Fibroblast of peridontal ligament (primary cell): ENCODE measurements around the gene LRRC45.
A peak's percentile ranks its signal among the peaks of the same experiment; 100 is the strongest.

Experiments
- DNase-seq: peaks from one replicate; pipeline ENCODE4 v3.0.0-alpha.2; 2010; ENCODE audit errors: extremely low read depth

LRRC45 gene

DNA sequence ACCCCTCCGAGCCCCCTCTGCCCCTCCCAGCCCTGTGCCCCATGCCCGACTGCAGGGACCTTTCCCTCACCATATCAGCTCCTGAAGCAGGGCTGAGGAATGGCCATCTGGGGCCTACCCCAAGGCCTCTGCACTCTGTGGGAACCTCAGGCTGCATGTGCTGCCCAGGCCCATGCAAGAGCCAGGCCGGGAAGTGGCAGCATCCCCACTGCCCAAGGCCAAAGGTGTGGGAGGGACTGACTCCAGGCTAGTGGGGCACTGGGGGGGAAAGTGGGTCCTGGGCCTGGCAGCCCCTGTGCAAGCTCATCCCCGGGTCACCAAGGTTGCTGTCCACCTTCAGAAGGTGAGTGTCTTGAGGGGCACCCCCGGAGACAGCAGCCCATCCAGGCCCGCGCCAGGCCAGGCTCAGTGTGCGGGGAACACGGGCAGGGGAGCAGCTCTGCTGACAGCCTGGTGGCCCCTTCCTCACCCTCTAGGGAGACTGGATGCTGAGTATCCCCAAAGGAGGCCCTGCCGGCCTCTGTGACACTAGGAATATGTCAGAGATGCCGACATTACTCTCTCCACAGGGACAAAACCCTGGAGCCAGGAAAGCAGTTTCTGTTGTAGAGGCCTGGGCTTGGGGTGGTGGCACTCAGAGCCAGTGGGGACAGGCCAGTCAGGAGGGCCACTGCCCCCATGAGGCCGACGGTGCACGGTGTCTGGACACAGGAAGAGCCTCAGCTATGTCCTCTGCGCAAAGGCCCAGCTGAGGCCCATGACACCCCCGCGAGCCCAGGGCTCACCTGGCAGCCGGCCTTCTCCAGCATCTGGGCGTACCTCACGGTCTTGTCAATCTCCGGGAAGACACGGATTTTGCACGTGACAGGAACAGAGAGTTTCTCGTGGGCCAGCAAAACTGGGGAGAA, 39.2 kb downstream of the LRRC45 start:
- DNase-seq: no peak

DNA sequence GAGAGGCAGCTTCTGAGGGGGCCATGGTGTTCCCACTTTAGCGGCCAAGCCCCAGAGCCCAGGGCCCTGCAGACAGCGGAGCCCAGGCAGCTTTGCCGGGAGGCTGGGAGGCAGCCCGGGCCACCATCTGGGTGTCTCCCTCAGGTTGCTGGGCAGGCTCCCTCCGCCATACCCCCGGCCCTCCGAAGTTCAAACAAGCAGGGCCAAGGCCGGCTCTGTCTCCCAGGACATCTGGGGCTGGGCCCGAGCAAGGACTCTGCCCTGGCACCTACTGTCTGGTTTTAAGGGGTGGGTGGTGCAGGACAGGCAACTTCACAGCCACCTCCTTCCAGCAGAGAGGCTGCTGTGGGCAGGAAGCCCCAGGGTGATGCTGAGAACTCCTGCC, 39.9 kb downstream of the LRRC45 start:
- DNase-seq: no peak

DNA sequence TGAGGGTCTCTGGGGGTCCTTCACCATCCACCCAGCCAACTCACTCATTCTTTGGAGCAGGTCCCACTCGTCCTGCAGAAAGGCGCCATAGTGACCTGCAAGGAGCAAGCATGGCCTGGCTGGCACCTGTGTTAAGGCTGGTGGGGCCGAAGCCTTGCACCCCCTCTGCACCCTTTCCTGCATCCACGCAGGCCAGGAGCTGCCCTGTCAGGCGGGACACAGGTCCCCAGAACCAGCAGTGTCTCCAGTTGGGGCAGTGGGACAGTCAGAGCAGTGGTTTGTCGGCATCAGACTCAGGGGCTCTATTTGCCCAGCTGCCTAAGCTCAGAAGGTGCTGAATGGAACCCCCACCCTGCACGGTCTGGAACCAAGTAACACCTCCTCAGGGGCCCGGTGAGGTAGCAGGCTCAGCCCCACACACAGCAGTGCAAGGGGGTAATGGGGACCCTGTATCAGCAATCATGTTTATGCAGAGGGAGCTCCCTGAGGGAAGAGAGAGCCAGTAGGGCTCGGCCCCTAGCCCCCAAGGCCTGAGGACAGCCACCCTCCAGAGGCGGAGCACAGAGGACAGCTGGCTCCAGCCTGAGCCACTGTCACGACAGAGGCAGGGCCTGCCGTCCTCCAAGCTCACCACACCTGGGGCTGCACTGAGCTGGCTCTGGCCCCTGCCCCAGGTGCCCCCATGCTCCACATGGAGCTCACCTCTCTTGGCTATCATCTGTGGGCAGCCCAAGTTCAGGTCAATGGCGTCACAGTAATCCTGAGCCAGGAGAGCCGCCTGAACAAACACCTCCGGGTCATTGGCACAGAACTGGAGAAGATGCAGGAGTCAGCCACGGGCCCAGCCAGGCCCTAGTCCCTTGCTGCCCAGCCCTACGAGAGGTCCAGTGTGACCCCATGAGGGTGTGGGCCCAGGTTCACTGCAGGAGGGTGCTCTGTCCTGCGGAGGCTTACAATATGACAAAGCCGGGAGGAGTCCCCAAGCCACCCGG, 40.6 kb downstream of the LRRC45 start:
- DNase-seq: no peak

GRCh38 chr17:82064433-82065192, 41.5 kb downstream of the LRRC45 start:
- DNase-seq: no peak

DNA sequence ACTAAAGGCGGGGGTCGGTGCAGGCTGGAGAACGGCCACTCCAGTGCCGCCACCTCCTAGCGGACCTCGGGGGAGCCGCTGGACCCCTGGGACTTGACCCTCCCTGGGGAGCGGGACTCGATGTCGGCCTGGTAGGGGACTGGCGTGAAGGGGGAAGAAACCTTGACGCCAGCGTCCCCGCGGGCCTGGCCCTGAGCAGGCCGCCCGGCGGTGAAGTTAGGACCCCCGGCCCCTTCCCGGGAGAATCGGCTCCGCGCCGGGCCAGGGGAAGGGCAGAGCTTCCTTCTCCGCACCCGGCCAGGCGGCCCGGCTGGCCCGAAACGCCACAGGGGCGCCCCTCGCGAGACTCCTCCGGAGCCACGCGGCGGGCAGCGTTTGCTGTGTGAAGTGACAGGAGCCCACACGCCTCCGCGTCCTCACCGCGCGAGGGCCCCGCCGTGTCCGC, 42.1 kb downstream of the LRRC45 start:
- DNase-seq: no peak

DNA sequence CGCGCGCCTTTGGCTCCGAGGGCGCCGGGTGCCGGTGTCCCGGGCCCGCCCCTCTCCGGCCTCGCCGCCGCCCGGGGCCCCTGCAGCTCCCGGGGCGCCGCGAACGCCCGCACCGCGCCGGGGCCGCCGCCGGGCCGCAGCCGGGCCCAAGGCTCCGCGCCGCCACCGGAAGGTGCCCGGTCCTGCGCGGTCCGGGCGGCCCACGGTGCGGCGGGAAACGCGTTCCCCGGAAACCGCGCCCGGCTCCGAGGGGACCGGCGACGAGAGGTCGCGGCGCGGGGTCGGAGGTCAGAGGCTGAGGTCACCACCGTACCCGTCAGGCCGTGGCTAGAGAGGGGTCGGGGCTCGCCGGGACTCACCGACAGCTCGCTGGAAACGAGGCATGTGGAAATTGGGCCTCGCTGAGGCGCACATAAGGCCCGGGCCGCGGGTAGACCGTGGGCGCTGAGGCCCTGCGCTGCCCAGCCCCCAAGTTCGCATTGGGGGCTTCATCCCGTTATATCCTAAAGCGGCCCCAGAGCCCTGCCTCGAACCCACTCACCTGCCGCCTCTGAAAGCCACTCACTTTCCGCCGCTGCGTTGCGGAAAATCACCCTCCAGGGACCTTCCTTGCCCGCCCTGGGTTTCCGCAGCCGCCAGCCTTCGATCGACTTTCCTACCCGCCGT, 42.7 kb downstream of the LRRC45 start, which contains the start of gene DUS1L:
DUS1L (minus strand) TSS at position 167 of the 666 bp plus-strand sequence. CDS start 745 bp downstream, outside the sequence.
- DNase-seq: peak; percentile 40

DNA sequence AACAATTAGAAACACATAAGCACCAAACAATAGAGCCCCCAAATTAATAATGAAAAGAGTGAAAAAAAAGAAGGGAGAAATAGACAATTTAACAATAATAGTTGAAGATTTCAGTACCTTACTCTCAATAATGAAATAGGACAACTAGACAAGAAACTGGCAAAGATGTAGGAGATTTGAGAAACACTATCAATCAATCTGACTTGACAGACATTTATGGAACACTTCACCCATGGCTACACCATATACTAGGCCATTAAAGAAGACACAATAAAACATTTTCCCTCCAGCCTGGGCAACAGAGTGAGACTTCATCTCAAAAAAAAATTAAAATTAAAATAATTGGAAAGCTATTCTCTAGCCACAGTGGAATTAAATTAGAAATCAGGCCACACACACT, 47.5 kb downstream of the LRRC45 start:
- no peak for DNase-seq

DNA sequence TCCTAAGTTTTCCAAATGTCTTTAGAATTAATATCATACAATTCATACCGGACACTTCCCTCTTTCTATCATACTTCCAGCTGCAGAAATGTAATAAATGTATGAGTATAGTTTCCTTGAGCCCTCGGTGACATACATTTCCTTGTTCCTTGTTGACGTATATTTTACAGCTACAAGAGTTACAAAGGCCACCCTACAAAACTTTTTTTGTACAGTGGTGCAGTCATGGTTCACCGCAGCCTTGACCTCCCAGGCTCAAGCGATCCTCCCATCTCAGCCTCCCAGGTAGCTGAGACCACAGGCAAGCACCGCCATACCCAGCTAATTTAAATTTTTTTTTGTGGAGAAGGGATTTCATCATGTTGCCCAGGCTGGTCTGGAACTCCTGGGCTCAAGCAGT, 49.7 kb downstream of the LRRC45 start:
- no peak for DNase-seq

- DNase-seq: no peak
Measured at GRCh38 chr17:82073446-82073845, 50.3 kb downstream of the LRRC45 start.

DNA sequence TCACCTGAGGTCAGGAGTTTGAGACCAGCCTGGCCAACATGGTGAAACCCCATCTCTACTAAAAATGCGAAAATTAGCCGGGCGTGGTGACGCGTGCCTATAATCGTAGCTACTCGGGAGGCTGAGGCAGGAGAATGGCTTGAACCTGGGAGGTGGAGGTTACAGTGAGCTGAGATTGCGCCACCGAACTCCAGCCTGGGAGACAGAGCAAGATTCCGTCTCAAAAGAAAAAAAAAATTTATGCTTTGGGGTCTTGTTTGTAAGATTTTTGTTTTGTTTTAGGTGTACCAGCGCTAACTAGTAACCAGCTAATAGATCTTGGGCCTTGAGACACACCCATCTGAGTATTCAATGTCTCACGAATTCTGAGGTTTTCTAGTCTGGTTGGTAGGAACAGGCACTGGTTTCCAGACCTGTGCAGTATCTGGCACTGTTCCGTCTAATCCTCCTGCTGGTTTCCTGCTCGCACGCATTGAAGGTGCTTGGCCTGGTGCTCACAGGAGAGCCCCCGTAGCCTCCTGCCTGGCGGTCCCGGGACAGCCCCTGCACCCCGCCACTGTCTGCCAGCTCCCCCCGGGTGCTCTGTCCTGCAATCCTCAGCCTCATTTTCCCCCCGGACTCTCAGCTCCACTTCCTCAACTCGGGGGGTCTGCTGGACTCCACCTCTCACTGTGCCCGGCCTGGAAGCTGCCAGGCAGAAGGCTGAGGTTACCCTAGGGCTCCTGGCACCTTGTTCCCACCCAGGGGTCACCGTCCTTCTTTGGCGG, 53.1 kb downstream of the LRRC45 start:
- no peak for DNase-seq

DNA sequence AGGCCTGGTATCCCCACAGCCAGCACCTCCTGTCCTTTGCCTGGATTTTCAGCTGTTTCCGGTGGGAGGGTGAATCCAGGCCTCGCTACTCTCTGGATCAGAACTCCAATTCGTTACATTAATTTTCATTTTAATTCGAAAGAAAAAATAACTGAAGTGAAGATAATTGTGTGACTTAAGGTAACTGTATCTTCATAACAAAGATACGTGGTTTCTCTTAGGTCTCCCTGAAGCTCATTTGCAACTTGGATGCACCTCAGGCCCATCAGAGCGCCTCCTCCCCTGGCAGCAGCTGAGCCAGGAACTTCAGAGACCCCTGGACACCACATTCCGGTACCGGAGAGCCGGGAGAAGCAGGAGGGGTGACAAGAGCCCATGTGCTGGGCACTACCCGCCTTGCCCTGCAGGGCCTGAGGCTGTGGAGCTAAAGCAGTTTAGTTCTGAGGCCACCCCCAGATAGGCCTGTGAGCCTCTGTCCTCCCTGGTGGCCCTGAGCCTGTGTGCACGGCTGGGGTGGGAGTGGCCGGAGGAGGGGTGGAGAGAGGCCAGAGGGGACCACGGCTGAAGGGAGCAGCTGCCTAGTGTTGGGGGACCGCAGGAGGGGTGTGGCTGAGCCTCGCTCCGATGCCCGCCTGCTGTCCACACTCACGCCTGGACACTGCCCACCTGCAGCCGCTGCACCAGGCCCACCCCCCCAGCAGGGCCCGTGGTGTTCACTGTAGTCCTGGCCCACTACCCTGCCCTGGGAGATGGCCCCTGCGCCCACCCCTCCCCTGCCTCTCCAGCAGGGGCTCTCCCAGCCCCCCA, 53.9 kb downstream of the LRRC45 start:
- DNase-seq: no peak

- DNase-seq: no peak
Measured at GRCh38 chr17:82077617-82078358, 54.7 kb downstream of the LRRC45 start.

GRCh38 chr17:82078433-82078832, 55.3 kb downstream of the LRRC45 start:
- DNase-seq: no peak

- no peak for DNase-seq
Measured at GRCh38 chr17:82079001-82079677, 56.0 kb downstream of the LRRC45 start.

GRCh38 chr17:82080048-82080788, 57.1 kb downstream of the LRRC45 start:
- DNase-seq: no peak
